Limb (tissue), 2 donors: ENCODE measurements around the gene NANOS1.

Experiments
- DNase-seq, 2 donors: peaks; one replicate each; pipeline ENCODE4 v3.0.0-alpha.2; 2016; ENCODE audit errors: extremely low spot score in 2 of 2

The NANOS1 gene, protein sequence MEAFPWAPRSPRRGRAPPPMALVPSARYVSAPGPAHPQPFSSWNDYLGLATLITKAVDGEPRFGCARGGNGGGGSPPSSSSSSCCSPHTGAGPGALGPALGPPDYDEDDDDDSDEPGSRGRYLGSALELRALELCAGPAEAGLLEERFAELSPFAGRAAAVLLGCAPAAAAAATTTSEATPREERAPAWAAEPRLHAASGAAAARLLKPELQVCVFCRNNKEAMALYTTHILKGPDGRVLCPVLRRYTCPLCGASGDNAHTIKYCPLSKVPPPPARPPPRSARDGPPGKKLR

GRCh38 chr10:119029613-119030420, at the start of gene NANOS1:
NANOS1 (plus strand) TSS chr10:119029714; CDS start chr10:119029802, 88 bp downstream.
- peak in 1 of 2 donors; percentile 76 for DNase-seq

GRCh38 chr10:118980135-118980865, 49.2 kb upstream of the NANOS1 start:
- DNase-seq = no peak

GRCh38 chr10:118980870-118981269, 48.6 kb upstream of the NANOS1 start:
- DNase-seq = no peak

DNA sequence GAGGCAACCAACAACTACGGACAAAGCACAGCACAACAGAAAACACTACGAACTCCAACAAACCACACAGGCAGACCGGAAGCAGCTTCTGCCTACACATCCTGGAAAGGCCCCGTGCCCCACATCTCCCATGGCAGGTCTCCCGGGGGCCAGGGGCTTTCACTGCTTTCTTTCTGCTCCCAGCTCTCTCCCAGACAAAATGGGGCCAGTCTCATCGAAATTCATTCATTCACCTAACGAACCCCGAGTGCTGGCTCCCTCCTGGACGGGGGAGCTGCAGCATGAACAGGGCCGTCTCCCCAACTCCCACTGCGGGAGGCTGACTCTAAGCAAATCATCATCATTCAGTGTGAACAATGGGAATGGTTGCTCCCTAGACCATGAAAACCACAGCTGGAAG, 47.6 kb upstream of the NANOS1 start:
- no peak for DNase-seq

DNA sequence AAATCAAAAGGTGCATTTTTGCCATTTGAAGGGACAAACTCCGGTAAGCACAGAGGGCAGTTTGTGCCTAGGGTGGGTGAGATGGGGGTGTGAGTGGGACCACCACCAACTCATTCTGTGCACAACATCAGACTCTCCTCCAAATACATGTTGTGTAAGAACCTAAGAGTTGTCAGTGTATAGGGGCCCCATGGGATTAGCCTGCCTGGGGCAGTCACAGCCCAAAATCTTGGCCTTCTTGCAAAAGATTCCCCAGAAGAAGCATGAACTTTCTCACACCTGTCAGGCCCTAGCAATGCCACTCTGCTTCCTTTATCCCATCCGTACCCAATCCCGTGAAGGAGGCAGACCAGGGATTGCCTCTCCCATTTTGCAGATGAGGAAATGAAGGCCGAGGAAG, 47.1 kb upstream of the NANOS1 start:
- DNase-seq = no peak

- no peak for DNase-seq
These were observed 46.3 kb upstream of the NANOS1 start for GRCh38 chr10:118983263-118983662.

DNA sequence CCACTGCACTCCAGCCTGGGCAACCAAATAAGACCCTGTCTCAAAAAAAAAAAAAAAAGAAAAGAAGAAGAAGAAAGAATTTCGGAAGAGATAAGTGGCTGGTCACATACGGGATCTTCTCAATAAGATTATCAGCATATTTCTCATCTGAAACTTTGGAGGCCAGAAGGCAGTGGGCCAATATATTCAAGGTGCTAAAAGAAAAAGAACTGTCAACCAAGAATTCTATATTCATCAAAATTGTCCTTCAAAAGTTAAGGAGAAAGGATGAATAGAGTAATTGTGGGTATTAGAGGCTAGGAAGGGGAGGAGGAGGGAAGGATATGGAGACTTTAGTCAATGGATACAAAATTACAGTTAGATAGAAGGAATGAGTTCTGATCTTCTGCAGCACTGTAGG, 43.9 kb upstream of the NANOS1 start:
- DNase-seq = no peak

- no peak for DNase-seq
These were observed 42.4 kb upstream of the NANOS1 start for GRCh38 chr10:118986815-118987790.

- no peak for DNase-seq
These were observed 39.2 kb upstream of the NANOS1 start for GRCh38 chr10:118990326-118990725.

DNA sequence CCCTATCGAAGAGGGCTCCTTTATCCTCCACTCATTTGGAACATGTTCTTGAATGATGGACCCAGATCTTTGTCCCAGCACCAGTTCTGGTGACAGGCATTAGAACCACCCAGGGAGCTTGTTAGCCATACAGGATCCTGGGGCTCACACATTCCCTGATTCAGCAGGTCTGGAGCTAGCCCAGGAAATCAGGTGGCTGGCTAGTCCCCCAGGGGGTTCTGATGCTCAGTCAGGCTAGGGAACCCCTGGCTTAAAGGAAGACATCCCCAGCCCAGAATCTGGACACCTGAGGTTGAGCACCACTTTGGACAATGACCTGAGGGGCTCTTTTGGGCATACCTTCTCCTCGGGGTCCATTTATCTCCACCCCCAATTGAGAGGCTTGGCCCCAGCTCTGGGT, 37.0 kb upstream of the NANOS1 start:
- DNase-seq = no peak

DNA sequence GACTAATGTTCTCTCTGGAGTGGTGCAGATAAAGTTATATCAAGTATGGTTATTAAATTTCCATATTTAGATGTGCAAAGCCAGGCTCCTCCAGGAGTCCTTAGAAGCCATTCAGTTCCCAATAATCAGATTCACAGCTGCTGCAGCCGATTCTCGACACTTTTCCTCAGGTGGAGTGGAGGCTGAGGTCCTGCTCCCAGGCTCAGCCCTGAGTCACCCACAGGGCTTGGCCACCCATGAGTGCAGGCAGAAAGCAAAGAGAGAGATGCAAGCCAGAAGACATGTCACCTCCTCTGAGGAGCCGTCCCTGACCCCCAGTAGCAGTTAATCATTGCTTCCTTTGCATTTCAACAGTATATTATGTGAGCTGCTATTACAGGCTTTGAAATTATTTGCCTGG, 36.3 kb upstream of the NANOS1 start:
- DNase-seq = no peak

- no peak for DNase-seq
These were observed 35.2 kb upstream of the NANOS1 start for GRCh38 chr10:118994321-118994720.

DNA sequence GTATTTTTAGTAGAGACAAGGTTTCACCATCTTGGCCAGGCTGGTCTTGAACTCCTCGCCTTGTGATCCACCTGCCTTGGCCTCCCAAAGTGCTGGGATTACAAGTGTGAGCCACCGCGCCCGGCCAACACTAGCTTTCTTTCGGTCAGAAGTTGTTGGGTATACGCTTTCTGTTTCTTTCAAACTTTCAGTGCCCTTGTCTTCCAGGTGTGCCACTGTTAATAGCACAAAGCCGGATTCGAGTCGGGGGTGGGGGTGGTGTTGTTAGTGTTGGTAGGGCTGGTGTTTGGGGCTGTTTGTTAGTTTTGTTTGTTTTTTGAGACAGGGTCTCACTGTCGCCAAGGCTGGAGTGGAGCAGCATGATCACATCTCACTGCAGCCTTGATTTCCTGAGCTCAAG, 33.8 kb upstream of the NANOS1 start:
- no peak for DNase-seq

DNA sequence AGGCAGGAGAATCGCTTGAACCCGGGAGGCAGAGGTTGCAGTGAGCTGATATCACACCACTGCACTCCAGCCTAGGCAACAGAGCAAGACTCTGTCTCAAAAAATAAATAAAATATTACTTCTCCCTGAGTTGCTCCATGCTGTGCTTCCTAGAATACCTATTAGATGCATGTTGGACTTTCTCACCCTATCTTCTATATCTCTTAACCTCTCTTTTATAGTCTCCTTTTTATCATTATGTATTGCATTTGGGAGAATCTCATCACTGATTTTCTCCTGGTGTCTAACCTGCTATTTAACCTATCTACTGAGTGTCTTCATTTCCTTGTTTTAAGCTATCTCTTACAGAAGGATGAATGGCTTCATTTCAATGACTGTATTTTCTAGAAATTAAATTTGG, 32.1 kb upstream of the NANOS1 start:
- no peak for DNase-seq

- no peak for DNase-seq
These were observed 31.3 kb upstream of the NANOS1 start for GRCh38 chr10:118998183-118998582.

GRCh38 chr10:119001717-119002500, 27.6 kb upstream of the NANOS1 start:
- DNase-seq = no peak

DNA sequence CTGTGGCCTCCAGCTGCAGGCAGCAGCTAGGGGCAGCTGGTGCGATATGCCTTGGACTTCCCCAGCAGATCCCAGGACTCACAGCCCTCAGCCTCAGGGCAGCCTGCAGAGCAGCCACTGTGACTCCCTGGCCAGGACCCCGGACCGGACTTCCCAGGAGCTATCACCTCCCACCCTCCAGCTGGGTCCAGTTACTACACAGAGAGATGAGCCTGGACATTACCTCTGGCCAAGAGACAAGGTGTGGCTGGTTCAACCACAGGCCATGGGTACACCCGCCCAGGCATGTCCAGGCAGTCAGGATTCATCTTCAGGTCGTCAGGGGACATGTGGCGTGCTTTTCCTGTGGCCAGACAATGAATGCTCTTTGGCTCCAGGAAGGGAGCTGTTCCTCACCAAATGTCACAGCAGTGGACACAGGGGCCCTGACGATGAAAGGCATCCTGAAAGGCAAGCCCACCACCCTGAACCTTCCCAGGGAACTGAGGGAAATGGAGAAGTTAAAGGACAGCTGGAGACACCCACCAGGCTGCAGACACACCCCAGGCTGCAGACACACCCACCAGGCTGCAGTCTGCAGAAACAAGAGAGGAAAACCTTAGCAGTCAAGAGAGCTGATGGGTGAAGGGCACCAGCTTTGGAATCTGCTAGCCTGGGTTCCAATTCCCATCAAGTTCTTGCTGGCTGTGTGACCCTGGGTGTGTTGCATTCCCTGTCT, 25.8 kb upstream of the NANOS1 start:
- DNase-seq = no peak

DNA sequence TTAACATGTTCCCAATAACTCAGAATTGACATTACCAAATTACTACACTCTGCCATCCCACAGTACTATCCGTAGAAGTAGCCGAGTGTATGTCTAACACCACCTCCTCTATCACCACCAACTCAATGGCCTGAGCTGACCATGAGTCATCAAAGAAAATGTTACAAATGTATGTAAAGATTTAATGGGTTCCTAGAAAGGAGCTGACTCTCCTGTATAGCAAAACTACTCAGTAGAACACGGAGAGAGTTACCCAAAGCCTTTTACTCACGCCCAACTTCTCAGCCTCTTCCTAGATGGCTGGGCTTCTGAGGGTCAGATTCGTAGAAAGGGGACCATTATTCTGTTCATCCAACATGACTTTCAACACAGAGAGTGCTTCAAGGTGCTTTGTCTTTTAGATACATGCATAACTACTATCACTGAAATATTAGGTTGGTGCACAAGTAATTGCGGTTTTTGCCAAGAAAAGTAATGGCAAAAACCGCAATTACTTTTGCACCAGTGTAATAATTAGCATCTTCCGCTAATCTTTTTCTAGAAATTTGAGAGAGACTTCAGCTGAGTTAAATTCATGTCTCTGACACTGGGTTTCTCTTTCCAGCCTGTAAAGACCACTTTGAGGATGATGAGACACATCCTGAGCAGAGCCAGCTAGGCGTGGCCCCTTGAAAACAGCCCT, 24.0 kb upstream of the NANOS1 start:
- no peak for DNase-seq
